Hepatocyte (in vitro differentiated cells): Measurements from ENCODE around the gene MIGA2. TPM values are rescaled to one million over a fixed set of nuclear protein-coding genes. Genes with fewer than 3 reads are reported as not detected.

Source experiments
- DNase-seq: peaks from one replicate; pipeline ENCODE4 v3.0.0-alpha.2; 2016; ENCODE audit warnings: low spot score
- H2AFZ ChIP-seq: fragments of 200-600 bp; sonication (generic); 2 replicates; pipeline ENCODE4 v1.6.0; 2016; ENCODE audit warnings: antibody characterized with exemption, mild to moderate bottlenecking
- H3K27ac ChIP-seq: fragments of 200-600 bp; sonication (generic); 2 replicates; pipeline ENCODE4 v1.5.1; 2016; ENCODE audit warnings: mild to moderate bottlenecking
- H3K27me3 ChIP-seq: fragments of 200-600 bp; sonication (generic); 2 replicates; pipeline ENCODE4 v1.6.1; 2016
- H3K36me3 ChIP-seq: fragments of 200-600 bp; sonication (generic); replicated peaks from 2 replicates; pipeline ENCODE4 v1.5.1; 2016; ENCODE audit warnings: low read depth; ENCODE audit not compliant: insufficient read depth
- H3K4me1 ChIP-seq: fragments of 200-600 bp; sonication (generic); 2 replicates; pipeline ENCODE4 v1.5.1; 2016; ENCODE audit warnings: mild to moderate bottlenecking, moderate library complexity; ENCODE audit not compliant: insufficient read depth
- H3K4me2 ChIP-seq: fragments of 200-600 bp; sonication (generic); 2 replicates; pipeline ENCODE4 v1.6.0; 2016
- H3K4me3 ChIP-seq: fragments of 200-600 bp; sonication (generic); 2 replicates; pipeline ENCODE4 v1.5.1; 2016; ENCODE audit warnings: mild to moderate bottlenecking
- H3K79me2 ChIP-seq: fragments of 200-600 bp; sonication (generic); 2 replicates; pipeline ENCODE4 v1.6.0; 2017; ENCODE audit warnings: mild to moderate bottlenecking
- H3K9me2 ChIP-seq: fragments of 200-600 bp; sonication (generic); replicated peaks from 2 replicates; pipeline ENCODE4 v1.6.0; 2017; ENCODE audit warnings: mild to moderate bottlenecking; ENCODE audit not compliant: insufficient read depth
- H3K9me3 ChIP-seq: fragments of 200-600 bp; sonication (generic); 2 replicates; pipeline ENCODE4 v1.5.1; 2016; ENCODE audit warnings: low read depth, mild to moderate bottlenecking
- H4K20me1 ChIP-seq: fragments of 200-600 bp; sonication (generic); 2 replicates; pipeline ENCODE4 v1.6.0; 2016; ENCODE audit warnings: mild to moderate bottlenecking; ENCODE audit not compliant: insufficient read depth, poor library complexity, severe bottlenecking
- EZH2 ChIP-seq: fragments of 200-600 bp; sonication (generic); IDR thresholded peaks from 2 replicates; pipeline ENCODE4 v1.6.1; 2016; ENCODE audit warnings: antibody characterized with exemption, mild to moderate bottlenecking, borderline replicate concordance
- EZH2phosphoT487 ChIP-seq: fragments of 200-600 bp; sonication (generic); IDR thresholded peaks from one replicate; pipeline ENCODE4 v1.6.1; 2018; ENCODE audit warnings: antibody characterized with exemption, mild to moderate bottlenecking, low read depth, moderate library complexity; ENCODE audit not compliant: unreplicated experiment, severe bottlenecking
- WGBS: methylation state at CpG from one replicate; pipeline ENCODE4 v1.1.6; 2016; ENCODE audit warnings: low lambda C conversion rate; ENCODE audit errors: missing lambda C conversion rate; 5-methylcytosine and 5-hydroxymethylcytosine counted together
- polyA plus RNA-seq: library from polyadenylated mRNA; unstranded; fragments of >200 nt; fragmentation: Nextera tagmentation; extraction: Ambion mirVana; gene quantifications from 2 replicates; pipeline ENCODE4 v1.2.1, GENCODE V29; 2016
- total RNA-seq: library from RNA; depleted of rRNA; stranded (reverse); fragments of >200 nt; gene quantifications from 2 replicates; pipeline ENCODE4 v1.2.3, GENCODE V29; 2014
- TF ChIP-seq, protein P1 (sequence below): fragments of 200-600 bp; sonication (generic); IDR thresholded peaks from 2 replicates; pipeline ENCODE4 v1.5.1; 2016; ENCODE audit warnings: antibody characterized with exemption, mild to moderate bottlenecking; ENCODE audit not compliant: poor library complexity

MIGA2 gene
- total and polyA plus RNA-seq, 2 experiments from 2014 or later, result 23.4 to 29.5 TPM

DNA sequence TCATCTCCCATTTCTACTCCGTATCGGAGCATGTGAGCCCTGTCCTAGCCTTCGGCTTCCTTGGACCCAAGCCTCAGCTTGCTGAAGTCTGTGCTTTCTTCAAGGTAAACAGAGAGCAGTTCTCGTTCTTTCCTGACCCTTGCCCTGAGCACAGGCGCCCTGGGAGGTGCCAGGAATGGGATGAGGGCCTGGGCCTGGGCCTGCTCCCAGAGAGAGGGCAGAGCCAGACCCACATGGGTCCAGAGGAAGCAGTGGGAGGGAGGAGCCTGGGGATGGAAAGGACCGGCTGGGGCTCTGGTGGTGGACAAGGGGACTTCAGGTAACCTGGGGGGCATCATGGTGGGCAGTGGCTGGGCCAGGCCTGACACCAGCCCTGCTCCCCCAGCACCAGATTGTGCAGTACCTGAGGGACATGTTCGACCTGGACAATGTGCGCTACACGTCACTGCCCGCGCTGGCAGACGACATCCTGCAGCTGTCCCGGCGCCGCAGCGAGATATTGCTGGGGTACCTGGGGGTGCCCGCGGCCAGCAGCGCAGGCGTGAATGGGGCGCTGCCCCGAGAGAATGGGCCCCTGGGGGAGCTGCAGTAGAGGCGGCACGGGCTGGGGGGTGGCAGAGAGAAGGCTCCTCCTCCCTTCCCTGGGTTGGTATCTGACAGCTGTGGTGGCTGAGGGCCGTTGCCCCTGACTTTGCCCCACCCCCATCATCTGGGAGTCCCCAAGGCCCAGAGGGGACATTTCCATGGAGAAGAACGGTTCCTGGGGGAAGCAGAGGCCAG is 33.6 kb downstream of the MIGA2 start:
- no peaks in the 10 kb centered on the region for H3K36me3 ChIP-seq
- H3K9me2 ChIP-seq, result no peaks in the 10 kb centered on the region
- H4K20me1 ChIP-seq, result no peaks in the 10 kb centered on the region
- DNase-seq, result no peak
- 93% methylated on average over 17 of the region's 26 CpGs for WGBS
- no peak overlapping the region for H3K27ac ChIP-seq
- TF ChIP-seq EZH2phosphoT487 (no peak), EZH2 (no peak)
- TF ChIP-seq, protein P1, sequence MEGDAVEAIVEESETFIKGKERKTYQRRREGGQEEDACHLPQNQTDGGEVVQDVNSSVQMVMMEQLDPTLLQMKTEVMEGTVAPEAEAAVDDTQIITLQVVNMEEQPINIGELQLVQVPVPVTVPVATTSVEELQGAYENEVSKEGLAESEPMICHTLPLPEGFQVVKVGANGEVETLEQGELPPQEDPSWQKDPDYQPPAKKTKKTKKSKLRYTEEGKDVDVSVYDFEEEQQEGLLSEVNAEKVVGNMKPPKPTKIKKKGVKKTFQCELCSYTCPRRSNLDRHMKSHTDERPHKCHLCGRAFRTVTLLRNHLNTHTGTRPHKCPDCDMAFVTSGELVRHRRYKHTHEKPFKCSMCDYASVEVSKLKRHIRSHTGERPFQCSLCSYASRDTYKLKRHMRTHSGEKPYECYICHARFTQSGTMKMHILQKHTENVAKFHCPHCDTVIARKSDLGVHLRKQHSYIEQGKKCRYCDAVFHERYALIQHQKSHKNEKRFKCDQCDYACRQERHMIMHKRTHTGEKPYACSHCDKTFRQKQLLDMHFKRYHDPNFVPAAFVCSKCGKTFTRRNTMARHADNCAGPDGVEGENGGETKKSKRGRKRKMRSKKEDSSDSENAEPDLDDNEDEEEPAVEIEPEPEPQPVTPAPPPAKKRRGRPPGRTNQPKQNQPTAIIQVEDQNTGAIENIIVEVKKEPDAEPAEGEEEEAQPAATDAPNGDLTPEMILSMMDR, result no peak
- no peak overlapping the region for H3K4me2 ChIP-seq
- no peak overlapping the region for H2AFZ ChIP-seq
- no peaks in the 10 kb centered on the region for H3K4me1 ChIP-seq
- no peak overlapping the region for H3K4me3 ChIP-seq
- H3K9me3 ChIP-seq, result no peaks in the 10 kb centered on the region
- no peaks in the 10 kb centered on the region for H3K79me2 ChIP-seq
- H3K27me3 ChIP-seq, result no peaks in the 10 kb centered on the region

DNA sequence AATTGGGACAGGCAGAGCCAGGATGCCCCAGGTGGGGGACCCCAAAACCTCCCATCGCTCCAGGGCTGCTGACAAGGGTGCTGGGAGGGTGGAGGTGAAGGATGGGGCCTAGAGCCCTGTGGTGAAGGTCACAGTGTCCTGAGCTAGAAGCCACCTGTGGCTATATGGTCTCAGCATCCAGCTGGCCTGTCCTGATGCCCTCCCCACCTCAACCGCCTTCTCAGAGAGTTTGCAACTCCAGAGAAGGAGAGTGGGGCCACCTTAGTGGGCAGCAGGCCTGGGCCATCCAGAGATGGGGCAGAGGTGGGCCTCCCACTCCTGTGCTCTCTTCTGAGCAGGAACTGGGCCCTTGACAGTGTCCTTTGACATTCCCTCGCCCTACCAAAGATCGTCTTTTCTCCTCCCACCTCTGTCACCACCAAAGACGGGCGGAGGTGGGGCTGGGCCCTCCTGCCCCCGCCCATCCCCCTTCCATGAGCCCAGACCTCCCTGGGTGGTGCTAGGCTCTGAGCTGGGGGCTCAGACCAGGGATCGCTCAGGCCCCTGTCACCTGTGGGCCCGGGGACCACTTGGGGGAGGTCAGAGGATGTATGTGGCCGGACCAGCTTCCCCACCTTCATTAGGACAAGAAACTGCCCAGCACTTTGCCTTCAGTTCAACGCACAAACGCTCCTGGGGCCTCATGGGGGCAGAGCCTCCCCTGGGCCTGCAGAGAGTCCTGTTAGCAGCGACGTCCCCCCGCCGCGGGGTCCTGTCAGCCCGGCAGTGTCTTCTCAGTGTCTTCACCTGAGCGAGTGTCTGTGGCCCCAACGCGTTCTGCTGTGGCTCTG is 34.5 kb downstream of the MIGA2 start:
- Histone ChIP-seq H3K9me3 (no peaks in the 10 kb centered on the region), H4K20me1 (no peaks in the 10 kb centered on the region), H3K79me2 (no peaks in the 10 kb centered on the region), H3K4me1 (no peaks in the 10 kb centered on the region), H3K36me3 (no peaks in the 10 kb centered on the region), H3K27ac (no peak overlapping the region), H2AFZ (no peak overlapping the region), H3K4me3 (no peak overlapping the region), H3K4me2 (no peak overlapping the region), H3K9me2 (no peaks in the 10 kb centered on the region), H3K27me3 (no peaks in the 10 kb centered on the region)
- 81% methylated on average over 21 of the region's 21 CpGs for WGBS
- TF ChIP-seq, protein P1, result no peak
- DNase-seq, result no peak

DNA sequence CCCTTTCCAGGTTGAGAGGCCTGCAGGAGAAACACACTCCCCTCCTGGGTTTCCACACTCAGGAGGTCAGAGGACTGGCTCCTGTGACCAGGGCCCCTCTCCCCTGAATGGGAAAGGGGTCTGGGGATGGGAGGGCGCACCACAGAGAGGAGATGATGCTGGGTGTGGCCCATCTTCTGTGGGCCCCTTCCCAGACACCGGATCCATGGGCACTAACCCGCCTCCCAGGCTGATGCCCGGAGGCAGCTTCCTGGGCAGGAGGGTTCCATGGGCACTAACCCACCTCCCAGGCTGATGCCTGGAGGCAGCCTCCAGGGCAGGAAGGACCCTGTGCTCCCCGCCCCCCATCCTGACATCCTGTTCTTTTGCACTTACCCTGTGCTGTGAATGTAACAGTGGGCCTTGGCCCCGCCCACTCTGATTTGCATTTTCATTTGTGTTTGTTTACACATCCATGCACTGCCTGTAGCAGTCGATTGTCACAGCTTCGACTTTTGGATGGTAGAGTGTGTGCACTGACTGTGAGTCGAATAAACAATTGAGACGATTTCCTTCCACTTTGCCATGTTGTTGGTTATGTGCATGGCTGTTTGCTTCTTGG is 35.2 kb downstream of the MIGA2 start:
- Histone ChIP-seq H3K9me3 (no peaks in the 10 kb centered on the region), H3K4me1 (no peaks in the 10 kb centered on the region), H3K4me3 (no peak overlapping the region), H3K27ac (no peak overlapping the region), H2AFZ (no peak overlapping the region), H3K36me3 (no peaks in the 10 kb centered on the region), H3K9me2 (no peaks in the 10 kb centered on the region), H3K27me3 (no peaks in the 10 kb centered on the region), H3K79me2 (no peaks in the 10 kb centered on the region), H3K4me2 (no peak overlapping the region), H4K20me1 (no peaks in the 10 kb centered on the region)
- DNase-seq, result no peak
- TF ChIP-seq EZH2 (no peak), EZH2phosphoT487 (no peak)
- TF ChIP-seq, protein P1, result no peak
- 73% methylated on average over 10 of the region's 10 CpGs for WGBS
